ENCODE data around the gene EFHD1.

- no peak for TF ChIP-seq EZH2 (optimal IDR thresholded peaks at IDR 0.05; ENCODE audit: low read depth, low read length)
- TF ChIP-seq CTCF (IDR thresholded peaks at IDR 0.05; ENCODE audit: low read length) = no peak
- TF ChIP-seq EZH2phosphoT487 (IDR thresholded peaks at IDR 0.05; ENCODE audit: low read length) = no peak
Measured at GRCh38 chr2:232626584-232626983, 6.8 kb upstream of the EFHD1 start.

Measured in MM.1S (cell line).